Lower leg skin (tissue), 4 donors: Measurements from ENCODE around the gene ANKRD17. TPM values are rescaled to one million over a fixed set of nuclear protein-coding genes. Genes with fewer than 3 reads are reported as not detected.

Source experiments
- DNase-seq, 2 donors: peaks; one replicate each; pipeline ENCODE4 v3.0.0-alpha.2; 2019; ENCODE audit warnings: low spot score in 2 of 2
- H3K4me3 ChIP-seq: fragments of 200-600 bp; sonication (generic); 2 replicates; pipeline ENCODE4 v1.5.1; 2017; ENCODE audit warnings: mild to moderate bottlenecking, low read depth; ENCODE audit not compliant: poor library complexity, severe bottlenecking
- CTCF ChIP-seq, 3 donors: fragments of 450-650 bp; IDR thresholded peaks; one replicate each; pipeline ENCODE4 v1.5.1; 2016; ENCODE audit warnings: antibody characterized with exemption in 3 of 3, mild to moderate bottlenecking in 3 of 3, moderate library complexity in 2 of 3
- POLR2A ChIP-seq, 2 donors: fragments of 450-650 bp; IDR thresholded peaks; one replicate each; pipeline ENCODE4 v1.6.1; 2016 to 2017; ENCODE audit warnings: antibody characterized with exemption in 2 of 2, mild to moderate bottlenecking in 1 of 2, moderate library complexity in 1 of 2
- WGBS, 2 donors: methylation state at CpG; one replicate each; pipeline ENCODE4 v1.1.5; 2018; 5-methylcytosine and 5-hydroxymethylcytosine counted together
- intact Hi-C: fragments of 100-400 bp; cut with DNase I; formaldehyde crosslinking; loops from one replicate; pipeline ENCODE4 v1.15.0; 2023; ENCODE audit warnings: low total_unique reads
- total RNA-seq, 4 donors: library from RNA; depleted of rRNA; stranded (reverse); fragments of >200 nt; gene quantifications; one replicate each; pipeline ENCODE4 v1.1.0, GENCODE V29; 2016

Gene ANKRD17
- total RNA-seq, 4 donors from 2014 or later: 48.0 to 64.1 (median 57.0) TPM

GRCh38 chr4:73224886-73225285, 33.7 kb downstream of the ANKRD17 start:
- DNase-seq: no peak
- 82 to 87% methylated on average over 3 of the region's 3 CpGs for WGBS, 2 donors
- TF ChIP-seq POLR2A (IDR thresholded peaks at IDR 0.05) (no peak), CTCF (IDR thresholded peaks at IDR 0.05) (no peak)
- H3K4me3 ChIP-seq: no peak overlapping the region
- intact Hi-C loops: no loop called here

- intact Hi-C loops: no loop called here
- no peak overlapping the region for H3K4me3 ChIP-seq
- DNase-seq: no peak
- TF ChIP-seq POLR2A (IDR thresholded peaks at IDR 0.05): no peak
- 13 to 17% methylated on average over 3 of the region's 3 CpGs for WGBS, 2 donors
These were observed 35.3 kb downstream of the ANKRD17 start for GRCh38 chr4:73223258-73223650.

- DNase-seq: peak in 1 of 2 donors; percentile 74
- 0 to 1% methylated on average over 6 of the region's 6 CpGs for WGBS, 2 donors
- intact Hi-C loops: no loop called here
- H3K4me3 ChIP-seq: peak overlapping the region; percentile 38
- no peak for TF ChIP-seq POLR2A (IDR thresholded peaks at IDR 0.05)
- no peak for TF ChIP-seq CTCF (IDR thresholded peaks at IDR 0.05)
These were observed 35.9 kb downstream of the ANKRD17 start for GRCh38 chr4:73222466-73223257.

- no peak for TF ChIP-seq POLR2A (IDR thresholded peaks at IDR 0.05)
- no peak for TF ChIP-seq CTCF (IDR thresholded peaks at IDR 0.05)
- WGBS, 2 donors: 75% methylated on average over 2 of the region's 2 CpGs
- intact Hi-C loops: no loop called here
- H3K4me3 ChIP-seq: no peak overlapping the region
- no peak for DNase-seq
These were observed 36.9 kb downstream of the ANKRD17 start for GRCh38 chr4:73221734-73222133.

GRCh38 chr4:73220815-73221214, 37.8 kb downstream of the ANKRD17 start:
- TF ChIP-seq CTCF (IDR thresholded peaks at IDR 0.05) (no peak), POLR2A (IDR thresholded peaks at IDR 0.05) (no peak)
- H3K4me3 ChIP-seq: no peak overlapping the region
- intact Hi-C loops: no loop called here
- no peak for DNase-seq

GRCh38 chr4:73213916-73214653, 44.5 kb downstream of the ANKRD17 start:
- WGBS, 2 donors: 65 to 89% methylated on average over 2 of the region's 2 CpGs
- no peak for DNase-seq
- TF ChIP-seq CTCF (IDR thresholded peaks at IDR 0.05): no peak
- TF ChIP-seq POLR2A (IDR thresholded peaks at IDR 0.05): no peak
- H3K4me3 ChIP-seq: no peak overlapping the region
- intact Hi-C loops: no loop called here
